PC-9 (cell line): Measurements from ENCODE around the gene GSN.

Source experiments
- EZH2 ChIP-seq: fragments of 200-600 bp; sonication (generic); IDR thresholded peaks from 2 replicates; pipeline ENCODE4 v1.8.0; 2017; ENCODE audit warnings: antibody characterized with exemption, low read depth
- TF ChIP-seq, protein P1 (sequence below): fragments of 200-600 bp; sonication (generic); conservative IDR thresholded peaks from 2 replicates; pipeline ENCODE4 v1.6.1; 2017; ENCODE audit warnings: mixed run types, antibody characterized with exemption, mild to moderate bottlenecking, moderate library complexity

DNA sequence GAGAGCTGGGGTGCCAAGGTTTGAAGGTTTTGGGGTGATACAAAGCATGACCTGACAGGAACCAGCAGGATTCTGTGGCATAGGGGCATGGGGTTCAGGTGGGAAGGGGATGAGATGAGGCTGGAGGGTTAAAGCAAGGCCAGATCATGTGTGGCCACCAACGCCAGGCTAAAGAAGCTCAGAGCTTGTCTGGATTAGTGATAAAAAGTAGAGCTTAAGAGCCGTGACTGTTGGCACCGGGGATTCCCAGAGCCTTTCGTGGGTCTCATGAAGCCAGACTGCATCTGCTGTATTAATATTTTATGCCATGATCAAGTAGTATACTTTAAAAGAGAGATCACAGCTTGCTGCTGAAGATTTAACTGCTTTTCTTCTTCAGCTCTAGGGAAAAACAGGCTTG is 8.5 kb upstream of the GSN start:
- no peak for TF ChIP-seq EZH2
- TF ChIP-seq, protein P1, sequence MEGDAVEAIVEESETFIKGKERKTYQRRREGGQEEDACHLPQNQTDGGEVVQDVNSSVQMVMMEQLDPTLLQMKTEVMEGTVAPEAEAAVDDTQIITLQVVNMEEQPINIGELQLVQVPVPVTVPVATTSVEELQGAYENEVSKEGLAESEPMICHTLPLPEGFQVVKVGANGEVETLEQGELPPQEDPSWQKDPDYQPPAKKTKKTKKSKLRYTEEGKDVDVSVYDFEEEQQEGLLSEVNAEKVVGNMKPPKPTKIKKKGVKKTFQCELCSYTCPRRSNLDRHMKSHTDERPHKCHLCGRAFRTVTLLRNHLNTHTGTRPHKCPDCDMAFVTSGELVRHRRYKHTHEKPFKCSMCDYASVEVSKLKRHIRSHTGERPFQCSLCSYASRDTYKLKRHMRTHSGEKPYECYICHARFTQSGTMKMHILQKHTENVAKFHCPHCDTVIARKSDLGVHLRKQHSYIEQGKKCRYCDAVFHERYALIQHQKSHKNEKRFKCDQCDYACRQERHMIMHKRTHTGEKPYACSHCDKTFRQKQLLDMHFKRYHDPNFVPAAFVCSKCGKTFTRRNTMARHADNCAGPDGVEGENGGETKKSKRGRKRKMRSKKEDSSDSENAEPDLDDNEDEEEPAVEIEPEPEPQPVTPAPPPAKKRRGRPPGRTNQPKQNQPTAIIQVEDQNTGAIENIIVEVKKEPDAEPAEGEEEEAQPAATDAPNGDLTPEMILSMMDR, result no peak
